Caco-2 (cell line): Measurements from ENCODE around the gene ZNF775. TPM values are rescaled to one million over a fixed set of nuclear protein-coding genes. Genes with fewer than 3 reads are reported as not detected.

Experiments
- BruUV-seq: library from RNA; stranded (reverse); fragments of 400-500 nt; replicated peaks from 2 replicates; lab custom pipeline; 2021; lab: Mats Ljungman, UMichigan
- CTCF ChIA-PET: fragments of 300-600 bp; sonication (Branson Sonifier 250); formaldehyde crosslinking; loops from one replicate; lab custom pipeline; 2022; ENCODE audit warnings: antibody characterized with exemption; lab: Charles Lee
- POLR2A ChIA-PET: fragments of 300-600 bp; sonication (Branson Sonifier 250); formaldehyde crosslinking; loops from one replicate; lab custom pipeline; 2022; ENCODE audit warnings: antibody characterized with exemption; lab: Charles Lee
- DNase-seq, 2 experiments: peaks; one replicate each; pipeline versions ENCODE4 v3.0.0 to v3.0.0-alpha.2; 2020 to 2022
- H3K27me3 ChIP-seq: replicated peaks from 2 replicates; pipeline ENCODE4 v1.6.0; 2011; ENCODE audit warnings: low read length; ENCODE audit not compliant: control insufficient read depth, insufficient read depth
- H3K36me3 ChIP-seq: 2 replicates; pipeline ENCODE4 v1.5.1; 2011; ENCODE audit warnings: low read length; ENCODE audit not compliant: control insufficient read depth, insufficient read depth
- H3K4me1 ChIP-seq: fragments of 250-450 bp; sonication (Bioruptor Pico); 2 replicates; pipeline ENCODE4 v1.5.1; 2020; ENCODE audit warnings: mild to moderate bottlenecking
- H3K4me3 ChIP-seq: 2 replicates; pipeline ENCODE4 v1.5.1; 2011; ENCODE audit warnings: low read depth, mild to moderate bottlenecking, control low read depth, low read length
- H3K9me3 ChIP-seq: fragments of 250-450 bp; sonication (Bioruptor Pico); 2 replicates; pipeline ENCODE4 v1.5.1; 2020; ENCODE audit warnings: mild to moderate bottlenecking, moderate library complexity
- H3K27ac Mint-ChIP-seq: one replicate; pipeline ENCODE4 v1.8.0; 2022; ENCODE audit warnings: mixed read lengths; ENCODE audit not compliant: unreplicated experiment
- H3K27me3 Mint-ChIP-seq: one replicate; pipeline ENCODE4 v1.8.0; 2022; ENCODE audit warnings: mixed read lengths; ENCODE audit not compliant: insufficient read depth, unreplicated experiment
- H3K36me3 Mint-ChIP-seq: one replicate; pipeline ENCODE4 v1.8.0; 2022; ENCODE audit warnings: mild to moderate bottlenecking, mixed read lengths; ENCODE audit not compliant: insufficient read depth, unreplicated experiment
- H3K4me1 Mint-ChIP-seq: one replicate; pipeline ENCODE4 v1.8.0; 2022; ENCODE audit warnings: low read depth, mixed read lengths; ENCODE audit not compliant: unreplicated experiment
- H3K4me3 Mint-ChIP-seq: one replicate; pipeline ENCODE4 v1.8.0; 2022; ENCODE audit warnings: mild to moderate bottlenecking, moderate library complexity, mixed read lengths; ENCODE audit not compliant: unreplicated experiment
- H3K9me3 Mint-ChIP-seq: one replicate; pipeline ENCODE4 v1.8.0; 2022; ENCODE audit warnings: mixed read lengths; ENCODE audit not compliant: unreplicated experiment
- intact Hi-C: fragments of 100-400 bp; cut with micrococcal nuclease; formaldehyde crosslinking; loops from one replicate; pipeline ENCODE4 v1.10.0; 2022; ENCODE audit not compliant: unreplicated experiment
- total RNA-seq: library from RNA; stranded (reverse); gene quantifications from 2 replicates; pipeline ENCODE4 v1.2.3, GENCODE V29; 2022
- TF ChIP-seq, protein P1 (sequence below), 2 experiments: fragments of 200-600 bp in 1 of 2; IDR thresholded peaks; 1 replicate in 1 of 2; 2 replicates in 1 of 2; pipeline versions ENCODE4 v1.5.1 to v1.8.0; 2011 to 2022; ENCODE audit warnings: antibody characterized with exemption in 1 of 2, control low read depth in 1 of 2, inconsistent platforms in 1 of 2, low read depth in 1 of 2, low read length in 1 of 2, mild to moderate bottlenecking in 1 of 2, moderate library complexity in 1 of 2; ENCODE audit not compliant: insufficient read depth in 1 of 2, severe bottlenecking in 1 of 2, unreplicated experiment in 1 of 2

ZNF775 gene
- total RNA-seq, 1 experiment from 2014 or later = 4.0 TPM

DNA sequence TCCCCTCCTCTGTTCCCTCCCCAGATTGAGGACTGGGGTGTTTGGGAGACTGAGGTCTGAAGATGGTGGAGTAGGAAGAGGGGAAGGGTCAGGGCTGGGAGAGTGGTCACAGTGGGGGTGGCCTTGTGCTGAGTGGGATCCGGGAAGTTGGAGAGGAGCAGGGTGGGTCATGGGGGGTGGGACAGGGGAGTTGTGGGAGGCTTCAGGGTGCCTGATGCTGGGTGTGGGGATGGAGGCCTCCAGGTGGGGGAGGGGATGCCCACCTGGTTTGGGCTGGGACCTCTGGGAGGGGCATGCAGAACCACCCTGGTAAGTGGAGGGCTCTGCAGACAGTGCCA lies 2.6 kb downstream of the ZNF775 start:
- Mint-ChIP-seq H3K4me3 (no peak overlapping the region), H3K27ac (peak overlapping the region; percentile 93), H3K36me3 (peaks cover 21% of the 10 kb centered on the region), H3K9me3 (no peaks in the 10 kb centered on the region), H3K4me1 (peaks cover 38% of the 10 kb centered on the region), H3K27me3 (no peaks in the 10 kb centered on the region)
- Histone ChIP-seq H3K27me3 (no peaks in the 10 kb centered on the region), H3K36me3 (no peaks in the 10 kb centered on the region), H3K9me3 (no peaks in the 10 kb centered on the region), H3K4me3 (no peak overlapping the region), H3K4me1 (peaks cover 54% of the 10 kb centered on the region)
- POLR2A ChIA-PET = no interaction called here
- TF ChIP-seq, protein P1, sequence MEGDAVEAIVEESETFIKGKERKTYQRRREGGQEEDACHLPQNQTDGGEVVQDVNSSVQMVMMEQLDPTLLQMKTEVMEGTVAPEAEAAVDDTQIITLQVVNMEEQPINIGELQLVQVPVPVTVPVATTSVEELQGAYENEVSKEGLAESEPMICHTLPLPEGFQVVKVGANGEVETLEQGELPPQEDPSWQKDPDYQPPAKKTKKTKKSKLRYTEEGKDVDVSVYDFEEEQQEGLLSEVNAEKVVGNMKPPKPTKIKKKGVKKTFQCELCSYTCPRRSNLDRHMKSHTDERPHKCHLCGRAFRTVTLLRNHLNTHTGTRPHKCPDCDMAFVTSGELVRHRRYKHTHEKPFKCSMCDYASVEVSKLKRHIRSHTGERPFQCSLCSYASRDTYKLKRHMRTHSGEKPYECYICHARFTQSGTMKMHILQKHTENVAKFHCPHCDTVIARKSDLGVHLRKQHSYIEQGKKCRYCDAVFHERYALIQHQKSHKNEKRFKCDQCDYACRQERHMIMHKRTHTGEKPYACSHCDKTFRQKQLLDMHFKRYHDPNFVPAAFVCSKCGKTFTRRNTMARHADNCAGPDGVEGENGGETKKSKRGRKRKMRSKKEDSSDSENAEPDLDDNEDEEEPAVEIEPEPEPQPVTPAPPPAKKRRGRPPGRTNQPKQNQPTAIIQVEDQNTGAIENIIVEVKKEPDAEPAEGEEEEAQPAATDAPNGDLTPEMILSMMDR (IDR thresholded peaks at IDR 0.05; ENCODE audit: insufficient read depth in 1 of 2, low read depth in 1 of 2, low read length in 1 of 2, severe bottlenecking in 1 of 2, unreplicated experiment in 1 of 2) = no peak
- intact Hi-C loops = no loop called here
- CTCF ChIA-PET = no interaction called here
- BruUV-seq = no TSS peak
- peak in 1 of 2 experiments; percentile 27 for DNase-seq

- H3K27me3 ChIP-seq = no peaks in the 10 kb centered on the region
- TF ChIP-seq, protein P1 (IDR thresholded peaks at IDR 0.05; ENCODE audit: insufficient read depth in 1 of 2, low read depth in 1 of 2, low read length in 1 of 2, severe bottlenecking in 1 of 2, unreplicated experiment in 1 of 2) = no peak
- H3K4me3 ChIP-seq = no peak overlapping the region
- DNase-seq = no peak
- Mint-ChIP-seq H3K9me3 (no peaks in the 10 kb centered on the region), H3K27me3 (no peaks in the 10 kb centered on the region), H3K4me1 (peaks cover 33% of the 10 kb centered on the region), H3K4me3 (peak overlapping the region; percentile 25), H3K36me3 (peaks cover 23% of the 10 kb centered on the region), H3K27ac (peak overlapping the region; percentile 93)
- ChIA-PET CTCF (no interaction called here), POLR2A (no interaction called here)
- no TSS peak for BruUV-seq
- H3K36me3 ChIP-seq = no peaks in the 10 kb centered on the region
- H3K4me1 ChIP-seq = peaks cover 49% of the 10 kb centered on the region
- no peaks in the 10 kb centered on the region for H3K9me3 ChIP-seq
- intact Hi-C loops = no loop called here
Measured at GRCh38 chr7:150382123-150382843, 3.2 kb downstream of the ZNF775 start.

DNA sequence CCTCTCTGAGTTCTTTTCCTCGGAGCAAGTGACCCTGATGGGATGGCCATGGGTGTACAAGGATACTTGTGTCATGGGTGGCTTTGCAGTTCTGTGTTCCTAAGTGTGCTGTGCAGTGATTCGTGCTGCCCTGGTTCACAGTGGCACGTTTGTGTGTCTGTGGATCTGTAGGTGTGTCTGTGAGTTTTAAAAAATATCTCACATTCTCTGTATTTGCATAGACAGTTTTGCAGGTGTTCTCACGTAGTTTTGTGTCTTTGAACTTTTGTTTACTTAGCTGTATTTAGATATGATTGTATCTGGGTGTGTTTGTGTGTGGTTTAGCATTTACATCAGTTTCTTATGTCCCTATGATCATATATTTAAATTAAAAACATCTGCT lies 3.7 kb downstream of the ZNF775 start:
- Mint-ChIP-seq H3K27ac (peak overlapping the region; percentile 93), H3K36me3 (peaks cover 20% of the 10 kb centered on the region), H3K27me3 (no peaks in the 10 kb centered on the region), H3K4me1 (peaks cover 28% of the 10 kb centered on the region), H3K4me3 (peak overlapping the region; percentile 25), H3K9me3 (no peaks in the 10 kb centered on the region)
- TF ChIP-seq, protein P1 (IDR thresholded peaks at IDR 0.05; ENCODE audit: insufficient read depth in 1 of 2, low read depth in 1 of 2, low read length in 1 of 2, severe bottlenecking in 1 of 2, unreplicated experiment in 1 of 2) = no peak
- CTCF ChIA-PET = no interaction called here
- peaks cover 44% of the 10 kb centered on the region for H3K4me1 ChIP-seq
- no peaks in the 10 kb centered on the region for H3K27me3 ChIP-seq
- no peaks in the 10 kb centered on the region for H3K9me3 ChIP-seq
- intact Hi-C loops = loop anchor here (1.0 kb wide), 1 partner anchor 22 kb away; a partner anchor contains a TSS
- DNase-seq = no peak
- POLR2A ChIA-PET = interaction anchor here (0.6 kb wide), 1 partner anchor 14 kb away, joined by 3 read pairs; the partner anchor contains the start of gene REPIN1
- H3K36me3 ChIP-seq = no peaks in the 10 kb centered on the region
- no peak overlapping the region for H3K4me3 ChIP-seq
- no TSS peak for BruUV-seq
